NCI-H2227 (cell line): ENCODE results near the gene CNIH4.
"Not testable (repeated sequence)": the region's sequence is repeated elsewhere in the genome, so short reads cannot be mapped to it uniquely, and the experiment has no call there.

Experiments
- DNase-seq: peaks from one replicate; lab custom pipeline; 2025; ENCODE audit not compliant: unreplicated experiment; lab: John Stamatoyannopoulos, UW

Gene CNIH4

GRCh38 chr1:224348137-224348536 lies 8.5 kb upstream of the CNIH4 start:
- DNase-seq: no peak

DNA sequence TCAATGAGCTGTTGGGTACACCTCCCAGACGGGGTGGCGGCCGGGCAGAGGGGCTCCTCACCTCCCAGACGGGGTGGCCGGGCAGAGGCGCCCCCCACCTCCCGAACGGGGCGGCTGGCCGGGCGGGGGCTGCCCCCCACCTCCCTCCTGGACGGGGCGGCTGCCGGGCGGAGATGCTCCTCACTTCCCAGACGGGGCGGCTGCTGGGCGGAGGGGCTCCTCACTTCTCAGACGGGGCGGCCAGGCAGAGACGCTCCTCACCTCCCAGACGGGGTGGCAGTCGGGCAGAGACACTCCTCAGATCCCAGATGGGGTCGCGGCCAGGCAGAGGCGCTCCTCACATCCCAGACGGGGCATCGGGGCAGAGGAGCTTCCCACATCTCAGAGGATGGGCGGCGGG lies 7.0 kb upstream of the CNIH4 start:
- not testable (repeated sequence) for DNase-seq

- DNase-seq: not testable (repeated sequence)
Measured at GRCh38 chr1:224352436-224353085, 4.1 kb upstream of the CNIH4 start.

DNA sequence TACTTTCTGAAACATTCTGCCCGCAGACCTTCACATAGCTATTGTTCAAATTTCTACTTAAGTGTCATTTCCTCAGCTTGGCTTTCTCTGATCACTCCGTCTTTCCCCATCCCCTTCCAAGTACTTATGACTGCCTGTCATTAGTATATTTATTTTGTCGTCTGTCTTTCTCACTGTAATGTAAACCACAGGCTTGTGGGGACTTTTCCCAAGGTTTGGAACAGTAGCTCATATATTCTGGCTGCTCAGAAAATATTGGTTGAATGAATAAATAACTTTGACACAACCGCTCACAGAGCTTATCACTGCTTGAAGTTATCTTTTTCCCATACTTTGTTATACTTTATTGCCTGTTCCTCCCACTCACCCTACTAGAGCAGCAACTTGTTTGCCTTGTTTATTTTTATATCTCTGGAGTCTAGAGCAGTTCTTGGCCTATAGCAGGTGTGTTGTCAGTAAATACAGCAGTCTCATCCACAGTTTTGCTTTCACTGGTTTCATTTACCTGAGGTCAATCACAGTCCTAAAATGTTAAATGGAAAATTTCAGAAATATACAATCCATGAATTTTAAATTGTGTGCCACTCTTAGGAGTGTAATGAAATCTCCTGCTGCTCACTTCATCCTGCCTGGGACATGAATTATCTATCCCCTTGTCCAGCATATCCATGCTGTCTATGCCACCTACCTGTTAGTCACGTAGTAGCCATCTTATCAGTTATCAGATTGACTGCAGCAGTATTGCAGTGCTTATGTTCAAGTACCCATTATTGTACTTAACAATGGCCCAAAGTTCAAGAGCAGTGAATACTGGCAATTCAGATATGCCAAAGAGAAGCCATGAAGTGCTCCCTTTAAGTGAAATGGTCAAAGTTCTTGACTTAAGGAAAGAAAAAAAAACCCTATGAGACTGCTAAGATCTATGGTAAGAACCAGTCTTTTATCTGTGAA lies 2.4 kb upstream of the CNIH4 start:
- DNase-seq: no peak

DNA sequence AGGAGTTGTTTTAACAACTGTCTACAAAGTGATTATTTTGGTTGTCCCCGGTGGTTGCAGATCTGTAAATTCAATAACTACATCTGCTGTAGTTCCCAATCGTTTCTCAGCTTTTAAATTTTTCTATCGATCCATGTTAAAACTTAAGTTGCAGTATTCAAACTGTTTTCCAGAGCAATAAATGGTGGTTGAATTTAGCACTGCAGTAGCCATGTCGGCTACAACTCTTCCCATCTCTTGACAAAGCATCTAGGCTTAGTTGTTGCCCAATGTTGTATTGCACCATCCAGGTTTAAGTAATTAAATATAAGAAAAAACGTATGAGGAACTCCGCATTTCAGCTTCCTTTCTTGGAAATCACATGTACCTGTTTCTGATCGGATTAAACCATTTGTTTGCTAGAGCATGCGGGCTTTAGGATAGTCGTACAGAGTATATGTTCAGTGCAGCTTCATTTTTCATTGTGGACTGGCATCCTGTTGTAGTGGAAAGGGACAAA lies 996 bp downstream of the CNIH4 start:
- peak; percentile 17 for DNase-seq

- no peak for DNase-seq
Measured at GRCh38 chr1:224358237-224358636, 1.6 kb downstream of the CNIH4 start.

DNA sequence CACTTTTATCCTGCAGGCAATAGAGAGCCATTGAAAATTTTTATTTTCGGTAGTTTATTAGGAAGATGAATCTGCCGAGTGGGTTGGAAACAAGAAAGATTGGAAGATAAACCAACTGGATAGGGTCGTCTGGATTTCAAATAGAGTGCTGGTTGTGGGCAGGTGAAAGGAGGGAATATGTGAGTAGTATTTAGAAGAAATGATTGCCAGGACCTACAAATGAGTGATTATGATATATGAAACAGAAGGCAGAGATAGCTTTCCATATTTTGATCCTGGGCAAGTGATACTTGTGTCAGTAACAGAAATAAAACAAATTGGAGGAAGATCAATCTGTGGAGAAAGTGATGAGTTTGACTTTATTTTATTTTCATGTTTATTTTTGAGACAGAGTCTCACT lies 2.5 kb downstream of the CNIH4 start:
- DNase-seq: no peak

DNA sequence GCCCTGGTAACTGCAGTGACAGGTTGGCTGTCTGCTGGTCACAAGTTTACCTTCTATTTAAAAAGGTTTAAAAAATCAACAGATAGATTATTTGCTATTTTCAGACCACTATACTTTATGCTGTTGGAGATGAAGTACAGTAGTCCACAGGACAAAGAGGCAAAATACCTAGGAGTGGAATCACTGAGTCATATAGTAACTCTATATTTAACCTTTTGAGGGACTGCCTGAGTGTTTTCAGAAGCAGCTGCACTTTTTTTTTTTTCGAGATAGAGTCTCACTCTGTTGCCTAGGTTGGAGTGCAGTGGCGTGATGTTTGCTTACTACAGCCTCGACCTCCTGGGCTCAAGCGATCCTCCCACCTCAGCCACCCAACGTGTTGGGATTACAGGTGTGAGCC lies 11.7 kb downstream of the CNIH4 start:
- no peak for DNase-seq

- DNase-seq: no peak
Measured at GRCh38 chr1:224373008-224373590, 16.4 kb downstream of the CNIH4 start.

GRCh38 chr1:224375059-224375458 lies 18.4 kb downstream of the CNIH4 start:
- DNase-seq: no peak

- no peak for DNase-seq
Measured at GRCh38 chr1:224377676-224378006, 21.0 kb downstream of the CNIH4 start.

DNA sequence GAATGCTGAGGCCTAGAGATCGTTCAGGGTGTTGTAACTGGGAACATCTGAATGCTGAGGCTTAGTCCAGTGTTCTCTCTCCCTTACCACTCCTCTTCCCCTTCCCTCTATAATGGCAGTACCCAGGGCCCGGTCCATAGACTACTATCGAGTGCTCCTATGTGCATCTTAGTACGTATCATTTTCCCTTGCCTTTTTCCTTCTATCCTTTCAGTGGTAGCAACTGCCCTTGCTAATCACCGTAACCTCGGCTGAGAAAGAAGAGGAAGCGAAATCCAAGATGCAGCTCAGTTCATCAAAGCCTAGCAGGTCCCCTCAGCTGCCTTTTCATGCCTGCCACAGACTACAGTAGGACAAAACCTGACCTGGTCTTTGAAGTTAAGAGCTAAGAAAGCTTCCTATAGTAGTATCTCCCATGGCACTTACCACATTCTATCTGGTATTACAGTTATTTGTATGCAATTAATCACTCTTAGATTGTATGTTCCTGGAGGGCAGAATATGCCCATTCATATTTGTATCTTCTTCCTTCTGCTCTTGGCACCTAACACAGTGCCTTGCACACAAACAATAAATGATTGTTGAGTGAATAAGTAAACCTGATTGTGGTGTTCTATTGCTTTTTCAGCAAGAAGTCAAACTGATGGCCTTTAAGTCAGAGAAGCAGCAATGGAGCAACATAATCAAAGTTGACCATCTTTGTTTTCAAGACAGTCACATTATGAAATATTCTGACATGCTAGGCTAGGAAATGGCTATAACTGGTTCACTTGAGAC lies 22.4 kb downstream of the CNIH4 start:
- no peak for DNase-seq

GRCh38 chr1:224380003-224380402 lies 23.3 kb downstream of the CNIH4 start:
- no peak for DNase-seq

DNA sequence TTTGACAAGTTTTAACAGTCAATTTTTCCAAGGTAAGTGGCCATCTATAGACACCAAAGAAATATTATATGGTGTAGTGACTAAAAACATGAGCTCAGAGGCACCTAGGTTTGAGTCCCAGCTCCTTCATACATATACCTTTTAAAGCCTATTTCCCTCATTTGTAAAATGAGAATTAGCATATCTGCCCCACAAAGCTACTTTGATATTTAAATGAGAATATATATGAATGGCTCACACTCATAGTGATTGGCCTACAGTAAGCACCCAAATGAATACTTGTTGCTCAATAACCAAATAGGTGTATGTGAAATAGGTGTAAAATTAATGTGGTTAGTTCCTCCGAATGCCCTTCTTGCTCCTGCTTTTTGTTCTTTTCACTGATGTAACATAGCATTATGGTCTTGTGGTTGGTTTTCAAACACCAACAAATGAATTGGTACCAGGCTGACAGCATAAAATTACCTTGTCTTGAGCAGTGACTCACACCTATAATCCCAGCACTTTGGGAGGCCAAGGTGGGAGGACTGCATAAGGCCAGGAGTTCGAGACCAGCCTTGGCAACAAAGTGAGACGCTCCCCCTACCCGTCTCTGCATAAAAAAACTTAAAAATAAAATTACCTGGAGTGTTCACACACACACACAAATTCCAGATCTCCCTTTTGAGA lies 25.3 kb downstream of the CNIH4 start:
- DNase-seq: no peak

DNA sequence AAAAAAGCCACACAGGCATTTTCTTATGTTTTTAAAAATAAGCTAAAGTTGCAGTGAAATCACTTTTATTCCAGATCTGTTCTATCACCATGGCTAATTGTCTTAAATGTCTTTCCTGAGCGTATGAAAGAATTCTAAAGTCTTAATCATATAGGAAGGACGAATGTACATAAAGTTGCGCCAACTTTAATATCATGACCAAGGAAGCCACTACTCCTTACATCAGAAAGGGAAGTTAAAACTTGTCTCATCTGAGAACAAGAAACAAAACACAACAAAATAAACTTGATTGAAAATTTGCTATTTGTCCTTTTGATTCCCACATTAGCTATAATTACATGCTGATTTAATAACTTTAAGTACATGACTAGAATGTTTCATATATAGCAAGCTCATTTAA lies 26.5 kb downstream of the CNIH4 start:
- DNase-seq: no peak

DNA sequence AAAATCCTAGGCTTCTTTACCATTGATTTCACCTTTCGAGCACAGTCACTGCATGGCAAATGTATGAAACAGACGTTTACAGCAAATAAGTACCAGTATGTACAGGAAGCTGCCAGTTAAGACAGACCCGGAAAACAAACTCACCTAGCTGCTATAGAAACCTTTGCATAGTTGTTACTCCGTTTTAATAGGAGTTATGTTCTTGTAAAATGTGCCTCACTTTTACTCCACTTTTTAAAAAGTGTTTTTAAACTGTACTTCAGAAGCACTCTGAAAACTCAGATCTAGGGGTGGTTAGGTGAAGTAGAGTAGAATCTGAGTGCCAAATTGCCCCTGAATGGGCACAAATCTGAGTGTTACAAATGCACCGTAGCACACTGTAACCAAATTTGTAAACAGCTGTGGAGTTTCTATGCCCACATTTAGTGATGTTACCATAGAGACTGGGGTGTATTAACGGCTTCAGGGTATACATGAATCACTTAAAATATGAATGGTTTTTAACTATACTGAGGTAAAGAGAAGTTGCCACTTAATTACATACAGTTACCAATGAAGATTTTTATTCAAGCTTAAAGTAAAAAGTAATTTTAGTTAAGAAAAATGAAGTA lies 30.7 kb downstream of the CNIH4 start:
- no peak for DNase-seq

- DNase-seq: no peak
Measured at GRCh38 chr1:224387943-224388342, 31.3 kb downstream of the CNIH4 start.

GRCh38 chr1:224390517-224390916 lies 33.8 kb downstream of the CNIH4 start:
- no peak for DNase-seq

GRCh38 chr1:224392411-224393249 lies 36.0 kb downstream of the CNIH4 start:
- DNase-seq: no peak
